Kidney (tissue), 14 donors: ENCODE results near the gene PKD1L1. TPM values are rescaled to one million over a fixed set of nuclear protein-coding genes. Genes with fewer than 3 reads are reported as not detected.

Source experiments
- DNase-seq, 5 donors: peaks; one replicate each; pipeline ENCODE4 v3.0.0-alpha.2; 2013 to 2020
- FAIRE-seq: peaks from 2 replicates; lab custom pipeline; 2012; peaks lifted over from hg19 to GRCh38; lab: Jason Lieb, UNC
- H3K27ac ChIP-seq, 2 donors: one replicate each; pipeline ENCODE4 v1.7.0; 2013; ENCODE audit warnings: low read depth in 2 of 2, low read length in 2 of 2, inconsistent platforms in 1 of 2
- H3K27me3 ChIP-seq: one replicate; pipeline ENCODE4 v1.7.1; 2013; ENCODE audit warnings: low read length, inconsistent platforms; ENCODE audit not compliant: control insufficient read depth, insufficient read depth
- H3K36me3 ChIP-seq, 3 donors: one replicate each; pipeline versions ENCODE4 v1.7.0 to v1.7.1; 2013; ENCODE audit warnings: low read length in 3 of 3, control low read depth in 1 of 3, inconsistent platforms in 1 of 3; ENCODE audit not compliant: insufficient read depth in 3 of 3, control insufficient read depth in 2 of 3
- H3K4me1 ChIP-seq, 3 donors: one replicate each; pipeline versions ENCODE4 v1.7.0 to v1.7.1; 2013; ENCODE audit warnings: low read length in 3 of 3, inconsistent platforms in 1 of 3, low read depth in 1 of 3; ENCODE audit not compliant: control insufficient read depth in 2 of 3, insufficient read depth in 2 of 3
- H3K4me3 ChIP-seq, 3 donors: one replicate each; pipeline versions ENCODE4 v1.7.0 to v1.8.1; 2013; ENCODE audit warnings: low read length in 3 of 3, control low read depth in 1 of 3, inconsistent platforms in 1 of 3
- H3K9ac ChIP-seq, 3 donors: one replicate each; pipeline versions ENCODE4 v1.7.0 to v1.7.1; 2013; ENCODE audit warnings: low read length in 3 of 3, control low read depth in 1 of 3, inconsistent platforms in 1 of 3
- H3K9me3 ChIP-seq, 3 donors: one replicate each; pipeline versions ENCODE4 v1.7.0 to v1.7.1; 2013; ENCODE audit warnings: low read length in 3 of 3, control low read depth in 1 of 3, inconsistent platforms in 1 of 3; ENCODE audit not compliant: control insufficient read depth in 2 of 3, insufficient read depth in 1 of 3
- intact Hi-C: fragments of 100-400 bp; cut with DNase I; formaldehyde crosslinking; loops from one replicate; pipeline ENCODE4 v1.11.1; 2022
- polyA plus RNA-seq: library from polyadenylated mRNA; stranded (reverse); fragments of 350-450 nt; fragmentation: Illumina TruSeq; extraction: RNeasy Lipid Tissue Mini Kit (QIAGEN cat#74804); gene quantifications from one replicate; pipeline ENCODE4 v1.2.3, GENCODE V29; 2014; ENCODE audit warnings: low read depth, low replicate concordance; ENCODE audit not compliant: insufficient read depth
- total RNA-seq: library from RNA; stranded (reverse); fragmentation: NEBNext Ultra II Directional; extraction: Animal tissue kit (Norgen Biotek cat#: 25700); gene quantifications from one replicate; pipeline ENCODE4 v1.2.1, GENCODE V29; 2021
- TF ChIP-seq, protein P1 (sequence below): IDR thresholded peaks from 3 replicates; pipeline ENCODE4 v1.5.1; 2012; ENCODE audit warnings: mild to moderate bottlenecking, moderate library complexity, borderline replicate concordance; ENCODE audit not compliant: insufficient read depth; ENCODE audit errors: extremely low read depth
- donor health status: control.
- donor health status: control.
- donor health status: control.
- donor health status: control.
- donor health status: control.
- donor health status: DM: yes; HTN: yes; CAD: no.
- donor health status: Normal renal cell carcinoma (clear cell type).

The PKD1L1 gene
- total and polyA plus RNA-seq, 2 donors from 2014 or later = 0.32 to 0.82 TPM

DNA sequence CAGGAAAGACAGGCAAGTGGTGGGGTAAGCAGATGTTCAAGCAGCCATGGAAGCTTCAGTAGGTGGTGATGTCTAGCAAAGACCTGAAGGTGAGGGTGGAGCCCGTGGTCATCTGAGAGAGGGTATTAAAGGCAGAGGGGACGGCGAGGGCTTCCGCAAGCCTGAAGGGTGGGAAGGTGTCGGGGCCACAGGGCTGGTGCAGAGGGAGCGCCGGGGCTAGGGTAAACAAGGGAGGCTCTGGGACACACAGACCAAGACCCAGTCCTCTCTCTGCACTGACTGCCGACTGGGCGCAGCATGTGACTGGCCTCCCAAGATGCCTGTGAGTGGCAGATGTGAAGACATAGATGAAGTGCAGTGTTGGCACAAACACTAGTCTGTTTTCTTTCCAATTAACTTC, 132.4 kb downstream of the PKD1L1 start:
- H3K9ac ChIP-seq = no peak overlapping the region
- FAIRE-seq (no peak), DNase-seq (no peak)
- TF ChIP-seq, protein P1, sequence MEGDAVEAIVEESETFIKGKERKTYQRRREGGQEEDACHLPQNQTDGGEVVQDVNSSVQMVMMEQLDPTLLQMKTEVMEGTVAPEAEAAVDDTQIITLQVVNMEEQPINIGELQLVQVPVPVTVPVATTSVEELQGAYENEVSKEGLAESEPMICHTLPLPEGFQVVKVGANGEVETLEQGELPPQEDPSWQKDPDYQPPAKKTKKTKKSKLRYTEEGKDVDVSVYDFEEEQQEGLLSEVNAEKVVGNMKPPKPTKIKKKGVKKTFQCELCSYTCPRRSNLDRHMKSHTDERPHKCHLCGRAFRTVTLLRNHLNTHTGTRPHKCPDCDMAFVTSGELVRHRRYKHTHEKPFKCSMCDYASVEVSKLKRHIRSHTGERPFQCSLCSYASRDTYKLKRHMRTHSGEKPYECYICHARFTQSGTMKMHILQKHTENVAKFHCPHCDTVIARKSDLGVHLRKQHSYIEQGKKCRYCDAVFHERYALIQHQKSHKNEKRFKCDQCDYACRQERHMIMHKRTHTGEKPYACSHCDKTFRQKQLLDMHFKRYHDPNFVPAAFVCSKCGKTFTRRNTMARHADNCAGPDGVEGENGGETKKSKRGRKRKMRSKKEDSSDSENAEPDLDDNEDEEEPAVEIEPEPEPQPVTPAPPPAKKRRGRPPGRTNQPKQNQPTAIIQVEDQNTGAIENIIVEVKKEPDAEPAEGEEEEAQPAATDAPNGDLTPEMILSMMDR = no peak
- H3K27ac ChIP-seq = no peak overlapping the region
- no peaks in the 10 kb centered on the region for H3K27me3 ChIP-seq
- intact Hi-C loops = loop anchor here (10.0 kb wide), 1 partner anchor 541 kb away; no protein-coding TSS in a partner anchor
- no peak overlapping the region for H3K4me3 ChIP-seq
- H3K9me3 ChIP-seq = no peaks in the 10 kb centered on the region
- no peaks in the 10 kb centered on the region for H3K36me3 ChIP-seq
- peaks cover 0 to 4% (median 0%) of the 10 kb centered on the region in 3 donors for H3K4me1 ChIP-seq

DNA sequence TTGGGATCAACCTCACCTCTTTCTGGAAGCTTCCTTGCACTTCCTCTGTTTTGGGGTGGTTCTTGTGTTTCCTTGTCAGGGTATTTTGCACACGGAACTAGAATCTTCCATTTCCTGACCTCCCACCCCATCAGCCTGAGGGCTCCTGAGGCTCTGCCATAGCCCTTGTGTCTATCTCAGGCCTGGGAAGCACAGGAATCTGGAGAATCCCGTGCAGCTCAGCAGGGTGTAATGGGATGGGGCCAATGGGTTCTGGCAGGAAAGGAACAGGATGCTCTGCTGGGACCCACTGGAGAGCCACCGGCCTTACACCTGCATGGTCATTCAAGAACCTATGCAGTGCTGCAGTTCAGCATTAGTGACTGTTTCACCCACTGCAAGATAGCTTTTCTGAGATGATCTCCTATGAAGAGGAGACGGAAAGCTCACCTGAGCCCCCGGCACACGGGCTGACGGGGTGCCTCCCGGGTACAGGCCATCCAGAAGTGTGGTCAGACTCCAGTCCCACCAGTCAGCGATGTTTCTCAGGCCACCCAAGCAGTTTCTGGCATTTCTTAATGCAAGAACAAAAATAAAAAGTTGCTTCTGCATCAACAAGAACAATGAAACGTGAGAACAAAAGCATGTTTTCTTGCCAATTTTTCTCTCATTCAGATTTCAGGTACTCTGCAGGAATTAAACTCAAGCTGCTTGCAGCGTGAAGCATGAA, 133.2 kb downstream of the PKD1L1 start:
- H3K27ac ChIP-seq = no peak overlapping the region
- FAIRE-seq (no peak), DNase-seq (peak in 1 of 5 donors; percentile 11)
- intact Hi-C loops = loop anchor here (10.0 kb wide), 1 partner anchor 540 kb away; no protein-coding TSS in a partner anchor
- H3K27me3 ChIP-seq = no peaks in the 10 kb centered on the region
- TF ChIP-seq, protein P1 = no peak
- no peak overlapping the region for H3K9ac ChIP-seq
- no peaks in the 10 kb centered on the region for H3K36me3 ChIP-seq
- H3K9me3 ChIP-seq = no peaks in the 10 kb centered on the region
- H3K4me1 ChIP-seq = peaks cover 0 to 4% (median 0%) of the 10 kb centered on the region in 3 donors
- no peak overlapping the region for H3K4me3 ChIP-seq

DNA sequence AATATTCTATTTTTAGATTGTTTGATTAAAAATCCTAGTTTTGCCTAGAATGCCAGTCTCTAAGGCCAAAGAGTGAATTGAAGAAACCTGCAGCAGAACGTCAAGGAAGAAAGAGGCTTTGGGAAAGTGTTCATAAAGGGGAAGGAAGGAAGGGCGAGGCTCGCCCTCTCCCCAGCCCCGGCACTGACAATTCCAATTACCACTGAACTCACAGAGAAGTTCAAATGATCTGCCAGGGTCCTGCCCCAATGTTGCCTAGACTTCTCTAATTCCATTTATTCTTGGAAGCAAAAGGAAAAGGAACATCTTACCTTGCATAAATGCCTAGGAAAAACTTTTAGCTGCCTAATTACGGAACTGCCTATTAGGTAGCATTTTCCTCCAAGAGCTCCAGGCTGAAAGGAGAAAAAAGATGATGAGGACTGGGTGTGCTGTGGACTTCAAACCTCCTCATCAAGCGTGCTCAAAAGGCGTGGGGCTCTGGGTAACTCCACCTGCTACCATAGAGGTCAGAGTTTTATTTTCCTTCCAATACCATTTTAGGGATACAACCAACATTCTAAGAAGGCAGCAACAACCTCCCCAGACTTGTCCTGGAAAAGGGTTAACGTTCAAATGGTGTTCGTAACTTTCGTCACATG, 134.5 kb downstream of the PKD1L1 start:
- no peak overlapping the region for H3K4me3 ChIP-seq
- H3K36me3 ChIP-seq = no peaks in the 10 kb centered on the region
- H3K27ac ChIP-seq = no peak overlapping the region
- intact Hi-C loops = loop anchor here (10.0 kb wide), 1 partner anchor 539 kb away; no protein-coding TSS in a partner anchor
- no peaks in the 10 kb centered on the region for H3K27me3 ChIP-seq
- DNase-seq (peak in 1 of 5 donors; percentile 7), FAIRE-seq (no peak)
- H3K9ac ChIP-seq = no peak overlapping the region
- H3K9me3 ChIP-seq = no peaks in the 10 kb centered on the region
- H3K4me1 ChIP-seq = peaks cover 0 to 4% (median 0%) of the 10 kb centered on the region in 3 donors
- TF ChIP-seq, protein P1 = no peak
